D721Med (cell line): ENCODE results near the gene LPP.

ENCODE experiments used
- DNase-seq: peaks from one replicate; pipeline ENCODE4 v3.0.0; 2011; ENCODE audit warnings: low spot score; ENCODE audit not compliant: insufficient read length
- FAIRE-seq: peaks from 2 replicates; lab custom pipeline; 2011; peaks lifted over from hg19 to GRCh38; lab: Jason Lieb, UNC
- CTCF ChIP-seq: IDR thresholded peaks from 2 replicates; pipeline ENCODE4 v1.5.1; 2012; ENCODE audit warnings: mild to moderate bottlenecking, control low read depth; ENCODE audit not compliant: insufficient read depth; ENCODE audit errors: missing control alignments

LPP gene

GRCh38 chr3:188259191-188259590 is 105.2 kb downstream of the LPP start:
- no peak for TF ChIP-seq CTCF
- no peak for FAIRE-seq
- DNase-seq: no peak

- no peak for FAIRE-seq
- no peak for DNase-seq
- TF ChIP-seq CTCF: no peak
Observed at GRCh38 chr3:188259596-188259995, 105.6 kb downstream of the LPP start.

GRCh38 chr3:188261011-188261410 is 107.1 kb downstream of the LPP start:
- DNase-seq: no peak
- no peak for FAIRE-seq
- no peak for TF ChIP-seq CTCF

GRCh38 chr3:188262488-188262887 is 108.5 kb downstream of the LPP start:
- FAIRE-seq (no peak), DNase-seq (no peak)
- no peak for TF ChIP-seq CTCF

- no peak for FAIRE-seq
- DNase-seq: no peak
- TF ChIP-seq CTCF: no peak
Observed at GRCh38 chr3:188262913-188263683, 109.1 kb downstream of the LPP start.

GRCh38 chr3:188264226-188265207 is 110.6 kb downstream of the LPP start:
- TF ChIP-seq CTCF: no peak
- no peak for FAIRE-seq
- DNase-seq: no peak
